Stimulated activated naive CD8-positive, alpha-beta T cell treated with anti-CD3 and anti-CD28 coated beads, Interleukin-15, amount 100 ng/mL, for 72 hours (primary cell): Measurements from ENCODE around the gene CLEC5A.
A peak's percentile ranks its signal among the peaks of the same experiment; 100 is the strongest.
"Not testable (repeated sequence)": the region's sequence is repeated elsewhere in the genome, so short reads cannot be mapped to it uniquely, and the experiment has no call there.

Source experiments
- ATAC-seq: fragments of 150-1000 bp; cut with Tn5 transposase; 2 replicates; pipeline ENCODE4 v1.10.0; 2021; ENCODE audit warnings: mild to moderate bottlenecking, moderate library complexity
- DNase-seq, 2 donors: peaks; one replicate each; pipeline ENCODE4 v3.0.0; 2021 to 2022
- H3K27ac Mint-ChIP-seq, 2 donors: one replicate each; pipeline ENCODE4 v1.8.0; 2022; ENCODE audit warnings: mild to moderate bottlenecking in 2 of 2, mixed read lengths in 2 of 2, moderate library complexity in 2 of 2
- H3K27me3 Mint-ChIP-seq: one replicate; pipeline ENCODE4 v1.8.0; 2022; ENCODE audit warnings: mixed read lengths
- H3K4me1 Mint-ChIP-seq: one replicate; pipeline ENCODE4 v1.8.0; 2022; ENCODE audit warnings: mild to moderate bottlenecking, mixed read lengths
- H3K4me3 Mint-ChIP-seq, 2 donors: one replicate each; pipeline ENCODE4 v1.8.0; 2022; ENCODE audit warnings: mild to moderate bottlenecking in 2 of 2, mixed read lengths in 2 of 2, moderate library complexity in 1 of 2
- H3K9me3 Mint-ChIP-seq, 2 donors: one replicate each; pipeline ENCODE4 v1.8.0; 2022; ENCODE audit warnings: mixed read lengths in 2 of 2

Gene CLEC5A

GRCh38 chr7:141916099-141916498, 30.7 kb downstream of the CLEC5A start, which contains the start of gene OR9A4:
TSS of gene OR9A4 (plus strand) at chr7:141916399. CDS start at chr7:141918876, 2,477 bp downstream.
- H3K4me3 Mint-ChIP-seq, result no peak within 1 kb of the TSS
- no peaks in the 10 kb centered on the region for H3K4me1 Mint-ChIP-seq
- H3K27me3 Mint-ChIP-seq, result peaks cover 15% of the 10 kb centered on the region
- no peak for DNase-seq
- ATAC-seq, result no peak
- H3K9me3 Mint-ChIP-seq, result peaks cover 5 to 7% of the 10 kb centered on the region in 2 donors
- no peak within 1 kb of the TSS for H3K27ac Mint-ChIP-seq

DNA sequence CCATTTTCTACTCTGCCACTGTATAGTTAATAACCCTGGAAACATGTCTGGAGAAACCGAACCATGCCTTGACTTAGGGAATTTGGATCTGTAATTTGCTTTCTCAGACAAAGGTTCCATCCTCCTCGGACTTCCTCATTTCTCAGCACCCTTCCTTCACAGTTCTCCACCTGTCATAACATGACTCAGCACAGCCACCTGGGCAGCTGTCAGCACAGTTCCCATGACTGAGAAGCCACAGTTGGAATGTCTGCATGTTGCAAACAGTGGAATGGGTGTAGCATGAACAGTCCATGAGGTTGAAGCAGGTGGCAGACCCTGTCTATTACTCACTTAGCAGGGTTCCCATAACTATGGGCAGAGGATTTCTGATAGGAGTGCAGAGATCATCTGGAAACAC, 31.2 kb downstream of the CLEC5A start:
- H3K27me3 Mint-ChIP-seq, result peaks cover 20% of the 10 kb centered on the region
- ATAC-seq (no peak), DNase-seq (no peak)
- H3K9me3 Mint-ChIP-seq, result peaks cover 5 to 12% of the 10 kb centered on the region in 2 donors
- H3K27ac Mint-ChIP-seq, result no peak overlapping the region
- no peak overlapping the region for H3K4me3 Mint-ChIP-seq
- no peaks in the 10 kb centered on the region for H3K4me1 Mint-ChIP-seq

DNA sequence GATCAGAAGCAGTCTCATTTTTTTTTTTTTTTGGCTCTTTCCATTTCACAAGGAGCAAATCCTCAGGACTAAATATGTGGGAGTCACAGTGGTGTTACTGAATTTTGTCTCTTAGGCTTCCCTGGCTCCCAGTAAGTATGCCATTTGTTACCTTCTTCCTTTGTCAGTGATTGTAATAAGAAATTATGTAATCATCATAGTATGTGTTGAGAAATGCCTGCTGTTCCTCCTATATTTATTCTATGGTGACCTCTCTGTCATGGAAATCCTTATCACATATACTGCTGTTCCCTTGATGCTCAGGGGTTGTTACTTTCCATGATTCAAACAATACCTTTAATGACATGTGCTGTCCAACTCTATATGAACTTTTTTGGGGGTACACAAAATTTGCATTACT, 35.4 kb downstream of the CLEC5A start:
- no peak overlapping the region for H3K27ac Mint-ChIP-seq
- no peak overlapping the region for H3K4me3 Mint-ChIP-seq
- peaks cover 0 to 6% of the 10 kb centered on the region in 2 donors for H3K9me3 Mint-ChIP-seq
- H3K27me3 Mint-ChIP-seq, result peaks cover 35% of the 10 kb centered on the region
- no peaks in the 10 kb centered on the region for H3K4me1 Mint-ChIP-seq
- no peak for ATAC-seq
- no peak for DNase-seq

DNA sequence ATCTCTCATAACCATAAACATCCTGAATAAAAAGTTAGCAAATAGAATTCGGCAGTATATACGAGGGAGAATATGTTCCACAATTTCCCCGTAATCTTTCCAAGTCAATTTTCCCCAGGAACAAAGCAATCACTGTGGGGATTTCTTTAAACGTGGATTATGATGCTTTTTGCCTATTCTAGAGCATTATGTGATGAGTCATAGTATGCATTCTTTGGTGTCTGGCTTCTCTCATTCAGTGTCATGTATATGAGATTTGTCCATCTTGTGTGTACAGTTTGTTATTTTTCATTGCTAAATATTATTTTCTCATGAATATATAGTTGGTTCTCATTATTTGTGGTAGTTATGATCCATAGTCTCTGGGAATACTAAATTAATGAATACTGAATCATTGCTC, 40.5 kb downstream of the CLEC5A start:
- no peak for ATAC-seq
- H3K9me3 Mint-ChIP-seq, result peaks cover 0 to 6% of the 10 kb centered on the region in 2 donors
- no peak overlapping the region for H3K4me3 Mint-ChIP-seq
- H3K27me3 Mint-ChIP-seq, result peaks cover 24% of the 10 kb centered on the region
- DNase-seq, result no peak
- no peak overlapping the region for H3K27ac Mint-ChIP-seq
- H3K4me1 Mint-ChIP-seq, result no peaks in the 10 kb centered on the region

GRCh38 chr7:141899366-141899765, 47.4 kb downstream of the CLEC5A start:
- not testable (repeated sequence) for H3K9me3 Mint-ChIP-seq, ATAC-seq

DNA sequence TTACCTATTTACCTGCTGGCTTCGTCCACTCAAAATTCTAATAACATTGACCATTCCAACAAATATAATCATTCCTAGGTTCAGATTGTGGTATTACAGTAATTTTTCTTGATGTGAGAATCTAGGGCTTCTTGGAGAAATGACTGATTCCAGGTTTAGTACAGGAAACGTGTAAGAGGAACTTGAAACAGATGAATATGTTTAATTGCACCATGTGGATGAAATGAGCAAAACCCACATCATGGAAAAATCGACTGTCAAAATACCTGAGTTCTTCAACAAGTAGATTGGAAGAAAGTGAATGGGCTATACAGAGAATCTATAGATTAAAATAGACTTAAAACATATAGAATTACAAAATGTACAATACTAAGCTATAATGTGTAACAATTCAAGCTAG, 55.4 kb downstream of the CLEC5A start:
- no peak for ATAC-seq

More at GRCh38 chr7:141899366-141899765, 47.4 kb downstream of the CLEC5A start:
- not testable (repeated sequence) for H3K27ac Mint-ChIP-seq, H3K4me1 Mint-ChIP-seq, H3K4me3 Mint-ChIP-seq, DNase-seq, H3K27me3 Mint-ChIP-seq

GRCh38 chr7:141889321-141889720, 57.5 kb downstream of the CLEC5A start:
- Mint-ChIP-seq H3K4me1 (no peaks in the 10 kb centered on the region), H3K4me3 (no peak overlapping the region), H3K9me3 (no peaks in the 10 kb centered on the region), H3K27me3 (no peaks in the 10 kb centered on the region), H3K27ac (no peak overlapping the region)
- DNase-seq (no peak), ATAC-seq (no peak)

More for the DNA sequence above, 55.4 kb downstream of the CLEC5A start:
- no peak for DNase-seq
- Mint-ChIP-seq H3K27me3 (no peaks in the 10 kb centered on the region), H3K4me3 (no peak overlapping the region), H3K27ac (no peak overlapping the region), H3K9me3 (no peaks in the 10 kb centered on the region), H3K4me1 (no peaks in the 10 kb centered on the region)

DNA sequence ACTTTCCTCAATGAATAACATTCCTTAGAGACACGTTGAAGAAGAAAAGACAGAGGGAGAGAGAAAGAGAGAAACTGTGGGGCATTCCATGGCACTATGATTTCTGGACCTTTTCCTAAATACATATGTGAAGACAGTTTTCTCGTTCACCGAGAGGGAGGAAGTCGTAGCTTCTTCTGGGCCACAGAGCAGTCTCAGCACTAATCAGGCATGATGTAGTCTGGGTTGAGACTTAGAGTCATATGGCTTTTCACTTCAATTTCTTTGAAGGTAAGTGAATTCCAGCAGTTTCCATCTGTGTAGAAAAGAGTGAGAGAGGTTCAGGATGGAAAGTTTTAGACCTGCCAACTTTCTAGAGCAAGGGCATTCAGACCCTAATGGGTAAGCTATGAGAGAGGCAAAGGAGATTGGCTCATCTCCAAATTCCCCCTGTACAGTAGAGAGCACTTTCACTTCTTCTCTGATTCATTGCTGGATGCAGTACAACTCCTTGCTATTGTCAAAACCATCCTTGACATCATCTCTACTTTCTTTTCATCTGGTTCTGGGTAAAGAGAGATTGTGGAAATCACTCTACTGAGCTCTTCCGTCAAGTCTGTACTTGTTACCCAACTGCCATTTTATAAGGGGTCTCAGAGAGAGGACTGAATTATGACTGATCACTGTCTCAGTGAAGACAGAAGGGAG, 62.1 kb downstream of the CLEC5A start:
- H3K4me3 Mint-ChIP-seq, result no peak overlapping the region
- no peaks in the 10 kb centered on the region for H3K27me3 Mint-ChIP-seq
- no peaks in the 10 kb centered on the region for H3K9me3 Mint-ChIP-seq
- peak; percentile 82 for ATAC-seq
- H3K4me1 Mint-ChIP-seq, result no peaks in the 10 kb centered on the region
- DNase-seq, result no peak
- H3K27ac Mint-ChIP-seq, result no peak overlapping the region

DNA sequence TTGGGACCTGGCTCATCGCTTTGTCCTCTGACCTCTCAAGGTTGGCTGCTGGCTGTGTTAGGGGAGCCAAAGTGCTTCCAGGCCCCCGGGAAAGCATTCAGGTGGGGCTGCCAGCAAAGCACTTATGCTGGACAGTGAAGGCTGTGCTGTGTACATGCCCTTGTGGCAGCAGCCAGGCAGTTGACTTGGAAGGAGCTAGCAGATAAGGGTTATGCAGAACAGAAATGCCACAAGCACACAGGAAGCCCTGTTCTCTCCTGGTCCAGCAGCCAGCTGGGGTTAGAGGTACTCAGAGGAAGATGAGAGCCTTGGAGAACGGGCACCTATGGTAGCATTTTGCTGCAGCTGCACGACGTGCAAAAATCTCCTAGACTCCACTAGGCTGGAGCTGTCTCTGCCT, 65.8 kb downstream of the CLEC5A start:
- DNase-seq, result no peak
- H3K4me1 Mint-ChIP-seq, result no peaks in the 10 kb centered on the region
- no peak overlapping the region for H3K4me3 Mint-ChIP-seq
- no peaks in the 10 kb centered on the region for H3K9me3 Mint-ChIP-seq
- ATAC-seq, result no peak
- H3K27ac Mint-ChIP-seq, result no peak overlapping the region
- H3K27me3 Mint-ChIP-seq, result no peaks in the 10 kb centered on the region

DNA sequence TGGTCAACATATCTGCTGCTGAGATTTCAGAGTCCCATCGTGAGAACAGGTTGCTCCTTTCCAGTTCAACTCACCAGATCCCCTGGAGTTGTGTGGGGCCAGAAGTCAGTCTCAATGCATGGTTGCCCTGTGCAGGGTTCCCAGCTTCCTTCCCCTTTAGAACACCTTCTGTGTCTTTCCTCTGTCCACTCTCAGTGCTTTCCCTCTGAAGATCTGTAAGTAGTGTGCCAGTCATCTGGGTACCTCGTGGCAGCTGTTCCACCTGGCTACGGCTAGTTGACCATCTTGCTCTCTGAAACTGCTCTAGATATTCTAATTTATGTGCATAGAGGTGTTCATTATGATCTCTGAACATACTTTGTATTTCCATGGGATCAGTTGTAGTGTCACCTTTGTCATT, 69.4 kb downstream of the CLEC5A start:
- no peak for ATAC-seq
- no peaks in the 10 kb centered on the region for H3K27me3 Mint-ChIP-seq

More for the DNA sequence above, 69.4 kb downstream of the CLEC5A start:
- no peaks in the 10 kb centered on the region for H3K9me3 Mint-ChIP-seq
- no peak overlapping the region for H3K4me3 Mint-ChIP-seq
- no peak overlapping the region for H3K27ac Mint-ChIP-seq
- no peak for DNase-seq
- no peaks in the 10 kb centered on the region for H3K4me1 Mint-ChIP-seq
